Breast epithelium (tissue), 4 donors: ENCODE results near the gene KPTN. TPM values are rescaled to one million over a fixed set of nuclear protein-coding genes. Genes with fewer than 3 reads are reported as not detected.

Source experiments
- DNase-seq, 2 donors: peaks; one replicate each; pipeline ENCODE4 v3.0.0-alpha.2; 2019; ENCODE audit warnings: low spot score in 2 of 2
- H3K27ac ChIP-seq, 2 donors: fragments of 200-600 bp; sonication (generic) in 1 of 2; one replicate each; pipeline ENCODE4 v1.5.1; 2016 to 2019; ENCODE audit warnings: mild to moderate bottlenecking in 1 of 2
- H3K27me3 ChIP-seq, 2 donors: fragments of 200-600 bp; sonication (generic) in 1 of 2; one replicate each; pipeline versions ENCODE4 v1.5.1 to v1.6.0; 2017 to 2019; ENCODE audit warnings: control low read depth in 1 of 2, mild to moderate bottlenecking in 1 of 2
- H3K36me3 ChIP-seq: fragments of 200-600 bp; one replicate; pipeline ENCODE4 v1.5.1; 2019
- H3K4me1 ChIP-seq, 2 donors: fragments of 200-600 bp; sonication (generic); one replicate each; pipeline ENCODE4 v1.5.1; 2016 to 2019; ENCODE audit warnings: control low read depth in 1 of 2
- H3K4me3 ChIP-seq, 3 donors: fragments of 200-600 bp; sonication (generic); 1 replicate in 2 of 3; 2 replicates in 1 of 3; pipeline ENCODE4 v1.5.1; 2016 to 2019; ENCODE audit warnings: mild to moderate bottlenecking in 3 of 3, moderate library complexity in 2 of 3
- H3K9me3 ChIP-seq, 2 donors: fragments of 200-600 bp; sonication (generic) in 1 of 2; one replicate each; pipeline ENCODE4 v1.5.1; 2016 to 2019; ENCODE audit warnings: control low read depth in 1 of 2
- CTCF ChIP-seq, 3 donors: fragments of 450-650 bp; IDR thresholded peaks; one replicate each; pipeline ENCODE4 v1.5.1; 2016 to 2017; ENCODE audit warnings: antibody characterized with exemption in 3 of 3, mild to moderate bottlenecking in 3 of 3, moderate library complexity in 3 of 3
- POLR2A ChIP-seq: fragments of 450-650 bp; IDR thresholded peaks from one replicate; pipeline ENCODE4 v1.6.1; 2016; ENCODE audit warnings: antibody characterized with exemption, mild to moderate bottlenecking, moderate library complexity
- POLR2AphosphoS5 ChIP-seq, 3 donors: sonication (generic); formaldehyde crosslinking; IDR thresholded peaks; one replicate each; pipeline ENCODE4 v1.6.1; 2017; ENCODE audit warnings: antibody characterized with exemption in 3 of 3
- intact Hi-C: fragments of 100-400 bp; cut with DNase I; formaldehyde crosslinking; loops from one replicate; pipeline ENCODE4 v1.15.1; 2023; ENCODE audit warnings: low total_unique reads
- total RNA-seq, 3 donors: library from RNA; depleted of rRNA; stranded (reverse); fragments of >200 nt; gene quantifications; one replicate each; pipeline ENCODE4 v1.1.0, GENCODE V29; 2016

The KPTN gene
- total RNA-seq, 3 donors from 2014 or later: 4.6 to 6.6 (median 6.3) TPM

- intact Hi-C loops: no loop called here
- no peak for DNase-seq
- Histone ChIP-seq H3K9me3 (no peaks in the 10 kb centered on the region), H3K27ac (no peak overlapping the region), H3K4me1 (peaks cover 3 to 13% of the 10 kb centered on the region in 2 donors), H3K4me3 (no peak overlapping the region), H3K36me3 (no peaks in the 10 kb centered on the region), H3K27me3 (peaks cover 3 to 30% of the 10 kb centered on the region in 2 donors)
- no peak for TF ChIP-seq CTCF (IDR thresholded peaks at IDR 0.05)
- TF ChIP-seq POLR2AphosphoS5 (IDR thresholded peaks at IDR 0.05): no peak
- no peak for TF ChIP-seq POLR2A
These were observed 51.5 kb downstream of the KPTN start for GRCh38 chr19:47432499-47432898.

- H3K27ac ChIP-seq: no peak overlapping the region
- H3K36me3 ChIP-seq: no peaks in the 10 kb centered on the region
- DNase-seq: no peak
- TF ChIP-seq CTCF (IDR thresholded peaks at IDR 0.05) (no peak), POLR2A (no peak), POLR2AphosphoS5 (IDR thresholded peaks at IDR 0.05) (no peak)
- H3K4me1 ChIP-seq: peaks cover 3 to 13% of the 10 kb centered on the region in 2 donors
- H3K4me3 ChIP-seq: no peak overlapping the region
- H3K9me3 ChIP-seq: no peaks in the 10 kb centered on the region
- H3K27me3 ChIP-seq: peaks cover 3 to 30% of the 10 kb centered on the region in 2 donors
- intact Hi-C loops: no loop called here
These were observed 51.9 kb downstream of the KPTN start for GRCh38 chr19:47432091-47432490.

GRCh38 chr19:47430041-47430802, 53.8 kb downstream of the KPTN start:
- peak overlapping the region in 2 of 3 donors; percentile 33 to 56 for H3K4me3 ChIP-seq
- intact Hi-C loops: no loop called here
- peaks cover 3 to 13% of the 10 kb centered on the region in 2 donors for H3K4me1 ChIP-seq
- peak in 1 of 2 donors; percentile 61 for DNase-seq
- H3K36me3 ChIP-seq: no peaks in the 10 kb centered on the region
- no peaks in the 10 kb centered on the region for H3K9me3 ChIP-seq
- TF ChIP-seq POLR2A: no peak
- peak; percentile 26 to 56 (median 55) for TF ChIP-seq CTCF (IDR thresholded peaks at IDR 0.05)
- peaks cover 3 to 30% of the 10 kb centered on the region in 2 donors for H3K27me3 ChIP-seq
- no peak overlapping the region for H3K27ac ChIP-seq

GRCh38 chr19:47429140-47429793, 54.8 kb downstream of the KPTN start:
- TF ChIP-seq POLR2A (no peak), CTCF (IDR thresholded peaks at IDR 0.05) (no peak), POLR2AphosphoS5 (IDR thresholded peaks at IDR 0.05) (no peak)
- Histone ChIP-seq H3K36me3 (no peaks in the 10 kb centered on the region), H3K4me1 (peaks cover 3 to 13% of the 10 kb centered on the region in 2 donors), H3K27ac (no peak overlapping the region), H3K27me3 (peaks cover 3 to 30% of the 10 kb centered on the region in 2 donors), H3K4me3 (no peak overlapping the region), H3K9me3 (no peaks in the 10 kb centered on the region)
- intact Hi-C loops: no loop called here
- no peak for DNase-seq
